Lung (tissue), 12 donors: ENCODE data around the gene AKR7A2. TPM values are rescaled to one million over a fixed set of nuclear protein-coding genes. Genes with fewer than 3 reads are reported as not detected.

ENCODE experiments used
- ATAC-seq: fragments of 200-7000 bp; cut with Tn5 transposase; one replicate; pipeline ENCODE4 v1.9.1; 2020; ENCODE audit warnings: moderate number of reproducible peaks; ENCODE audit not compliant: insufficient read depth, low FRiP score
- DNase-seq, 3 donors: peaks; one replicate each; pipeline ENCODE4 v3.0.0-alpha.2; 2013 to 2017
- H3K27ac ChIP-seq, 2 donors: one replicate each; pipeline ENCODE4 v1.5.1; 2013; ENCODE audit warnings: mild to moderate bottlenecking in 2 of 2, moderate library complexity in 2 of 2, control low read depth in 1 of 2, inconsistent platforms in 1 of 2, low read depth in 1 of 2, low read length in 1 of 2
- H3K27me3 ChIP-seq, 3 donors: one replicate each; pipeline ENCODE4 v1.5.1; 2013; ENCODE audit warnings: low read length in 2 of 3; ENCODE audit not compliant: control insufficient read depth in 3 of 3, insufficient read depth in 3 of 3
- H3K36me3 ChIP-seq, 4 donors: one replicate each; pipeline ENCODE4 v1.5.1; 2013; ENCODE audit warnings: low read length in 4 of 4, mild to moderate bottlenecking in 1 of 4, moderate library complexity in 1 of 4; ENCODE audit not compliant: control insufficient read depth in 4 of 4, insufficient read depth in 4 of 4
- H3K4me1 ChIP-seq, 5 donors: one replicate each; pipeline ENCODE4 v1.5.1; 2013; ENCODE audit warnings: low read length in 5 of 5, mild to moderate bottlenecking in 2 of 5, moderate library complexity in 1 of 5; ENCODE audit not compliant: control insufficient read depth in 5 of 5, insufficient read depth in 5 of 5
- H3K4me3 ChIP-seq: one replicate; pipeline ENCODE4 v1.5.1; 2013; ENCODE audit warnings: mild to moderate bottlenecking, control low read depth, moderate library complexity
- H3K9ac ChIP-seq, 2 donors: one replicate each; pipeline ENCODE4 v1.5.1; 2013; ENCODE audit warnings: low read length in 2 of 2, control low read depth in 1 of 2; ENCODE audit not compliant: insufficient read depth in 1 of 2
- H3K9me3 ChIP-seq, 4 donors: one replicate each; pipeline ENCODE4 v1.5.1; 2013; ENCODE audit warnings: low read length in 3 of 4, mild to moderate bottlenecking in 1 of 4, moderate library complexity in 1 of 4; ENCODE audit not compliant: control insufficient read depth in 4 of 4, insufficient read depth in 3 of 4
- CTCF ChIP-seq: IDR thresholded peaks from 2 replicates; pipeline ENCODE4 v1.5.1; 2012; ENCODE audit warnings: mild to moderate bottlenecking; ENCODE audit errors: control extremely low read depth, extremely low read depth
- WGBS, 2 donors: extraction: QIAGEN DNeasy Blood & Tissue Kit; methylation state at CpG; one replicate each; pipeline ENCODE4 v1.1.7; 2013; 5-methylcytosine and 5-hydroxymethylcytosine counted together
- polyA plus RNA-seq, 2 donors: library from polyadenylated mRNA; stranded (reverse); fragments of 200-250 nt; gene quantifications; one replicate each; pipeline ENCODE4 v1.2.1, GENCODE V29; 2013
- total RNA-seq, 2 donors: library from RNA; depleted of rRNA in 1 of 2; stranded (reverse); fragments of >200 nt in 1 of 2; gene quantifications; one replicate each; pipeline ENCODE4 v1.2.1, GENCODE V29; 2014 to 2021
- donor health status: control.
- donor health status: control.
- donor health status: Bipolar disorder and iron deficiency.
- donor health status: healthy.
- donor health status: DM: yes; HTN: yes; CAD: no.

Gene AKR7A2
- total and polyA plus RNA-seq, 4 donors, result 15.3 to 54.0 (median 43.0) TPM

DNA sequence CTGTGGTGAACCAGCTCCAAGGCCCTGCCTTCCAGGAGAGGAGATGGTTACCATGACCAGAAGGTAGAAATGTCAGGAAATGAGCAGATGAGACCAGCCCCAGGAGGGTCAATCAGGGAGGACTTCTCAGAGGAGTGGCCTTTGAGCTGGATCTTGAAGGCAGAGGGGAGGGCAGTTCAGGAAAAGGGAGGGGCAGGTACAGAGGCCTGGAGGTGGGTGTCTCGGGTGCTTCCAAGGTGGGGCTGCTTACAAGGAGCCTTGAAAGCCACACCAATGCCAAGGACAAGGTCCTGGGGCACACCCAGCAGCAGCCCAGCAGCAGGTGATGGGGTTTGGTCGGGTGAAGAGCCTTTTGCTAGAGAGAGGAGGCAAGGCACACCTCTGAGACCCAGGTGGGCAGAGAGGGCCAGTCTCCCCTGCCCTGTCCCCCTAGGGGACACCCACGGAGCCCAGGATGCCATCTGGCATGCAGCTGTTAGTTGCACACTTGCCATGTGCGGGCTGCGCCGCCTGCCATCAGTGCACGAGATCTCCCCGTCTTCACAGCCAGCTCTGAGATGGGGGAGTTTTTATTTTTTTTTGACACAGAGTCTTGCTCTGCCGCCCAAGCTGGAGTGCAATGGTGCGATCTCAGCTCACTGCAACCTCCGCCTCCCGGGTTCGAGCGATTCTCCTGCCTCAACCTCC lies 18.6 kb upstream of the AKR7A2 start:
- H3K27me3 ChIP-seq, result no peaks in the 10 kb centered on the region
- no peak for TF ChIP-seq CTCF
- no peak for ATAC-seq
- no peak overlapping the region for H3K27ac ChIP-seq
- H3K9ac ChIP-seq, result no peak overlapping the region
- no peak overlapping the region for H3K4me3 ChIP-seq
- H3K36me3 ChIP-seq, result peaks cover 0 to 41% (median 16%) of the 10 kb centered on the region in 4 donors
- WGBS, 2 donors, result 91 to 94% methylated on average over 13 to 14 of the region's 14 CpGs
- peaks cover 0 to 5% (median 0%) of the 10 kb centered on the region in 5 donors for H3K4me1 ChIP-seq
- DNase-seq, result no peak
- H3K9me3 ChIP-seq, result no peaks in the 10 kb centered on the region

- H3K4me3 ChIP-seq, result no peak overlapping the region
- H3K4me1 ChIP-seq, result peaks cover 0 to 5% (median 0%) of the 10 kb centered on the region in 5 donors
- H3K36me3 ChIP-seq, result peaks cover 0 to 51% (median 21%) of the 10 kb centered on the region in 4 donors
- 93 to 97% methylated on average over 5 of the region's 5 CpGs for WGBS, 2 donors
- H3K27ac ChIP-seq, result no peak overlapping the region
- no peak for DNase-seq
- TF ChIP-seq CTCF, result no peak
- ATAC-seq, result no peak
- no peaks in the 10 kb centered on the region for H3K27me3 ChIP-seq
- no peaks in the 10 kb centered on the region for H3K9me3 ChIP-seq
- no peak overlapping the region for H3K9ac ChIP-seq
Observed at GRCh38 chr1:19329611-19330010, 17.7 kb upstream of the AKR7A2 start.

- no peak overlapping the region for H3K27ac ChIP-seq
- ATAC-seq (no peak), DNase-seq (no peak)
- H3K27me3 ChIP-seq, result no peaks in the 10 kb centered on the region
- no peak overlapping the region for H3K9ac ChIP-seq
- H3K36me3 ChIP-seq, result peaks cover 0 to 55% (median 22%) of the 10 kb centered on the region in 4 donors
- TF ChIP-seq CTCF, result no peak
- WGBS, 2 donors, result 91 to 93% methylated on average over 13 of the region's 13 CpGs
- H3K4me1 ChIP-seq, result peaks cover 0 to 4% (median 0%) of the 10 kb centered on the region in 5 donors
- H3K4me3 ChIP-seq, result no peak overlapping the region
- no peaks in the 10 kb centered on the region for H3K9me3 ChIP-seq
Observed at GRCh38 chr1:19329188-19329587, 17.2 kb upstream of the AKR7A2 start.
